ENCODE measurements around the gene SMARCAD1.

DNA sequence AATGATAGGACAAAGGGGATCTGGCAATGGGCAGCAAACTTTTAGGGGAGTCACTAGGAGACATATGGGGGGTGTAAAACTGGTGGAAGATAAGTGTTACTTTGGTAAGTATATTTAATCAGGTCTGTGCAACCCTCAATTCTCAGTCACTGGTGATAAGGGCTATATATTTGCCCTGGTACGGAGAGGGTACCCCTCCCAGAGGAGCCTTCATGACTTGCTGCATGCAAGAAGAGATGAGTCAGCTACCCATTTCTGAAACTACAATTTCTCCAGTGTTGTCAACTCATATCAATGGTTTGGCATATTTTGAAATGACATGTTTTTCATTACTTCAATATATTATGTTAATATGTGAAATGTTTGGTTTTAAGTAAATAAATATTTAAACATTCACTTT is 14.3 kb downstream of the SMARCAD1 start:
- TF ChIP-seq, protein P1, sequence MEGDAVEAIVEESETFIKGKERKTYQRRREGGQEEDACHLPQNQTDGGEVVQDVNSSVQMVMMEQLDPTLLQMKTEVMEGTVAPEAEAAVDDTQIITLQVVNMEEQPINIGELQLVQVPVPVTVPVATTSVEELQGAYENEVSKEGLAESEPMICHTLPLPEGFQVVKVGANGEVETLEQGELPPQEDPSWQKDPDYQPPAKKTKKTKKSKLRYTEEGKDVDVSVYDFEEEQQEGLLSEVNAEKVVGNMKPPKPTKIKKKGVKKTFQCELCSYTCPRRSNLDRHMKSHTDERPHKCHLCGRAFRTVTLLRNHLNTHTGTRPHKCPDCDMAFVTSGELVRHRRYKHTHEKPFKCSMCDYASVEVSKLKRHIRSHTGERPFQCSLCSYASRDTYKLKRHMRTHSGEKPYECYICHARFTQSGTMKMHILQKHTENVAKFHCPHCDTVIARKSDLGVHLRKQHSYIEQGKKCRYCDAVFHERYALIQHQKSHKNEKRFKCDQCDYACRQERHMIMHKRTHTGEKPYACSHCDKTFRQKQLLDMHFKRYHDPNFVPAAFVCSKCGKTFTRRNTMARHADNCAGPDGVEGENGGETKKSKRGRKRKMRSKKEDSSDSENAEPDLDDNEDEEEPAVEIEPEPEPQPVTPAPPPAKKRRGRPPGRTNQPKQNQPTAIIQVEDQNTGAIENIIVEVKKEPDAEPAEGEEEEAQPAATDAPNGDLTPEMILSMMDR (conservative IDR thresholded peaks at IDR 0.05 in 1 of 2, IDR thresholded peaks at IDR 0.05 in 1 of 2; ENCODE audit: extremely low read depth in 1 of 2, insufficient read depth in 1 of 2, low read depth in 1 of 2, low read length in 2 of 2), result no peak
- TF ChIP-seq EZH2 (IDR thresholded peaks at IDR 0.05; ENCODE audit: borderline replicate concordance, low read length), result no peak
